ENCODE results near the gene SLC50A1. TPM values are rescaled to one million over a fixed set of nuclear protein-coding genes. Genes with fewer than 3 reads are reported as not detected.

Gene SLC50A1
- polyA plus RNA-seq, 6 donors from 2014 or later: 152 to 273 (median 201) TPM

DNA sequence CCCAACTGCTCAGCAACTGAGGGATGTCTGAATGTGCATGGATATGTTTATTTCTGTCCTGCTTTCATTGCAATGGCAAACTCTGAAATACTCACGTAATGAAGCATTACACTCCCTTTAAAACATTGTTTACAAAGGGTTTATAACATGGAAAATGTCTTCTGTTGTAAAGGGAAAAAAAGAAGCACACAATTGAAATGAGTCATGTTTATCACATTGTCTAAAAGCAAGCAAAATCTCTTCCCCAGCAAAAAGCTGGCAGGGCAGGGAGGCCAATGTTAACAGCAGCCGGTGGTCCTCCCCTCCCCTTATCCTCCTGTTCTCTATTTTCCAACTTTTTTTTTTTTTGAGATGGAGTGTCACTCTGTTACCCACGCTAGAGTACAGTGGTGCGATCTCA lies 11.9 kb upstream of the SLC50A1 start:
- DNase-seq (no peak), ATAC-seq (ENCODE audit: low read depth in 2 of 2) (no peak)
- Mint-ChIP-seq H3K9me3 (no peaks in the 10 kb centered on the region), H3K27me3 (peaks cover 15 to 48% (median 18%) of the 10 kb centered on the region in 3 donors), H3K4me3 (no peak overlapping the region), H3K27ac (no peak overlapping the region), H3K4me1 (peaks cover 18 to 22% (median 20%) of the 10 kb centered on the region in 3 donors), H3K36me3 (no peaks in the 10 kb centered on the region)

GRCh38 chr1:155124503-155125463 lies 10.9 kb upstream of the SLC50A1 start:
- DNase-seq (no peak), ATAC-seq (ENCODE audit: low read depth in 2 of 2) (no peak)
- H3K27ac Mint-ChIP-seq: peak overlapping the region in 1 of 6 donors; percentile 16
- H3K36me3 Mint-ChIP-seq: no peaks in the 10 kb centered on the region
- no peaks in the 10 kb centered on the region for H3K9me3 Mint-ChIP-seq
- H3K4me3 Mint-ChIP-seq: peak overlapping the region in 4 of 8 donors; percentile 20 to 59 (median 34)
- peaks cover 18 to 57% (median 28%) of the 10 kb centered on the region in 3 donors for H3K27me3 Mint-ChIP-seq
- H3K4me1 Mint-ChIP-seq: peaks cover 28 to 32% (median 30%) of the 10 kb centered on the region in 3 donors

DNA sequence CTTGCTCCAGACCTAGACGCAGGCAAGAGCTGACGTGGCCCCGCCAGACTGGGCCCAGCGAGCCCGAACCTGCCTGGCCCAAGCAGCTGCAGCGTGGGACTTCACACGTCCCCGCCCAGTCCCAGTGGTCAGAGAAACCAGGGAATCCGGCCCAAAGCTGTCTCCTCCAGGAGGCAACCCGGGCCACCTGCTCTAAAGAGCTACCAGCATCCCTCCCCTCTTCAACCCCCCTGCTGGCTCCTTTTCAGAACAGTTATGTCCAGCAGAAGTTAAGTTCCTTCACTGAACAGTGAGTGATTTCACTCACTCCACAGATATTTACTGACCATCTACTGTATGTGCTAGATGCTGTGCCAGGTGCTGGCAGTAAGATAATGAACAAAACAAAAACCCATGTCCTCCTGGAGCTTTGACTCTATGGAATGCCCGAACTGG lies 10.1 kb upstream of the SLC50A1 start:
- Mint-ChIP-seq H3K4me1 (peaks cover 29 to 33% (median 30%) of the 10 kb centered on the region in 3 donors), H3K4me3 (peak overlapping the region in 5 of 8 donors; percentile 20 to 62 (median 55)), H3K27me3 (peaks cover 20 to 60% (median 36%) of the 10 kb centered on the region in 3 donors), H3K36me3 (no peaks in the 10 kb centered on the region), H3K9me3 (no peaks in the 10 kb centered on the region), H3K27ac (peak overlapping the region in 1 of 6 donors; percentile 16)
- DNase-seq (no peak), ATAC-seq (ENCODE audit: low read depth in 2 of 2) (no peak)

GRCh38 chr1:155125946-155126555 lies 9.6 kb upstream of the SLC50A1 start:
- peaks cover 20 to 65% (median 41%) of the 10 kb centered on the region in 3 donors for H3K27me3 Mint-ChIP-seq
- no peak for DNase-seq
- H3K9me3 Mint-ChIP-seq: no peaks in the 10 kb centered on the region
- peaks cover 29 to 33% (median 30%) of the 10 kb centered on the region in 3 donors for H3K4me1 Mint-ChIP-seq
- H3K4me3 Mint-ChIP-seq: peak overlapping the region in 5 of 8 donors; percentile 47 to 88 (median 61)
- no peaks in the 10 kb centered on the region for H3K36me3 Mint-ChIP-seq
- ATAC-seq (ENCODE audit: low read depth in 2 of 2): no peak
- peak overlapping the region in 2 of 6 donors; percentile 16 to 80 for H3K27ac Mint-ChIP-seq

- H3K9me3 Mint-ChIP-seq: no peaks in the 10 kb centered on the region
- ATAC-seq (ENCODE audit: low read depth in 2 of 2): peak; percentile 62 to 66
- no peaks in the 10 kb centered on the region for H3K36me3 Mint-ChIP-seq
- H3K27ac Mint-ChIP-seq: peak overlapping the region in 4 of 6 donors; percentile 3 to 81 (median 39)
- peaks cover 29 to 33% (median 30%) of the 10 kb centered on the region in 3 donors for H3K4me1 Mint-ChIP-seq
- peaks cover 24 to 67% (median 44%) of the 10 kb centered on the region in 3 donors for H3K27me3 Mint-ChIP-seq
- H3K4me3 Mint-ChIP-seq: peak overlapping the region; percentile 80 to 94 (median 89)
- DNase-seq: peak; percentile 15
Measured at GRCh38 chr1:155126556-155127104, 9.0 kb upstream of the SLC50A1 start.

GRCh38 chr1:155127105-155127966 lies 8.3 kb upstream of the SLC50A1 start, which contains the start of gene EFNA1:
Gene EFNA1 (plus strand): TSS chr1:155127876. CDS start chr1:155127978, 102 bp downstream.
- peak within 1 kb of the TSS; percentile 80 to 94 (median 90) for H3K4me3 Mint-ChIP-seq

DNA sequence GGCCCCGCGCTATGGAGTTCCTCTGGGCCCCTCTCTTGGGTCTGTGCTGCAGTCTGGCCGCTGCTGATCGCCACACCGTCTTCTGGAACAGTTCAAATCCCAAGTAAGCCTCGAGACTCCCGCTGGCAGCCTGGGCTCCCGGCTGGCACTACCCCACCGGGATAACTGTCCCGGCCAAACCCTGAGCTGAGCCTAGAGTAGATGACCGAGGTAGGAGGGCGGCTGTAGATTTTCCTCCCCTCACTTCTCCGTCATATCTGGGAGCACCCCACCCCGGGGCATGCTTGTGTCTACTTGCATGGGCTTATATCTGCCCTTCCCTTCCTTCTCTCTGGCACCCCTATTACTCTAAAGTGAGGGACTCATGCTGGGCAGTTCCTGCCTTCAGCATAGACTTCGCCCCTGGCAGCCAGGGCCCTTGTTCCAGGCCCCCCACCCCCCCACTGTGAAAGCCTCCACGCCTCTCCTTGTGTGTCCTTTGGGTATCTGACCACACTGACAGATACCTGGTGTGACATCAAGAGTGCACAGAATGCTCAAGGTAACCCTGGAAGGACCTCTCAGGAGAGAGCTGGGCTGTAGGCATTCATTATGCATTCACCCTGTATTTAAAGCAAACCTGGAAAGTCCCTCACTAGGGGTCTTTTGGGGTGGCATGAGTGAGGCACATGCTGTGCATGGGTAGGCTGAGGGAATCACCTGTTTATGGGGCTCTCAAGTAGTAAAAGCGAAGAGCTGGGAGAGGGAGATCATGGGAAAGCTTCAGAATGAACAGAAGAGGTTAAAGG lies 7.5 kb upstream of the SLC50A1 start:
- no peaks in the 10 kb centered on the region for H3K9me3 Mint-ChIP-seq
- ATAC-seq (ENCODE audit: low read depth in 2 of 2): peak; percentile 24 to 46
- no peaks in the 10 kb centered on the region for H3K36me3 Mint-ChIP-seq
- peaks cover 24 to 67% (median 44%) of the 10 kb centered on the region in 3 donors for H3K27me3 Mint-ChIP-seq
- H3K4me3 Mint-ChIP-seq: peak overlapping the region; percentile 75 to 93 (median 89)
- DNase-seq: no peak
- peak overlapping the region in 5 of 6 donors; percentile 38 to 77 (median 48) for H3K27ac Mint-ChIP-seq
- H3K4me1 Mint-ChIP-seq: peaks cover 29 to 33% (median 30%) of the 10 kb centered on the region in 3 donors

More at GRCh38 chr1:155127105-155127966, 8.3 kb upstream of the SLC50A1 start, which contains the start of gene EFNA1:
- Mint-ChIP-seq H3K36me3 (no peaks in the 10 kb centered on the region), H3K27ac (peak within 1 kb of the TSS; percentile 38 to 81 (median 67)), H3K9me3 (no peaks in the 10 kb centered on the region), H3K4me1 (peaks cover 29 to 33% (median 30%) of the 10 kb centered on the region in 3 donors), H3K27me3 (peaks cover 24 to 67% (median 44%) of the 10 kb centered on the region in 3 donors)
- ATAC-seq (ENCODE audit: low read depth in 2 of 2) (peak; percentile 50 to 51), DNase-seq (peak; percentile 46)

- H3K4me1 Mint-ChIP-seq: peaks cover 29 to 33% (median 30%) of the 10 kb centered on the region in 3 donors
- H3K36me3 Mint-ChIP-seq: no peaks in the 10 kb centered on the region
- peaks cover 24 to 65% (median 44%) of the 10 kb centered on the region in 3 donors for H3K27me3 Mint-ChIP-seq
- ATAC-seq (ENCODE audit: low read depth in 2 of 2): peak in 1 of 2 donors; percentile 17
- DNase-seq: no peak
- peak overlapping the region in 2 of 6 donors; percentile 42 to 77 for H3K27ac Mint-ChIP-seq
- peak overlapping the region; percentile 62 to 93 (median 89) for H3K4me3 Mint-ChIP-seq
- H3K9me3 Mint-ChIP-seq: no peaks in the 10 kb centered on the region
Measured at GRCh38 chr1:155128755-155129473, 6.7 kb upstream of the SLC50A1 start.

DNA sequence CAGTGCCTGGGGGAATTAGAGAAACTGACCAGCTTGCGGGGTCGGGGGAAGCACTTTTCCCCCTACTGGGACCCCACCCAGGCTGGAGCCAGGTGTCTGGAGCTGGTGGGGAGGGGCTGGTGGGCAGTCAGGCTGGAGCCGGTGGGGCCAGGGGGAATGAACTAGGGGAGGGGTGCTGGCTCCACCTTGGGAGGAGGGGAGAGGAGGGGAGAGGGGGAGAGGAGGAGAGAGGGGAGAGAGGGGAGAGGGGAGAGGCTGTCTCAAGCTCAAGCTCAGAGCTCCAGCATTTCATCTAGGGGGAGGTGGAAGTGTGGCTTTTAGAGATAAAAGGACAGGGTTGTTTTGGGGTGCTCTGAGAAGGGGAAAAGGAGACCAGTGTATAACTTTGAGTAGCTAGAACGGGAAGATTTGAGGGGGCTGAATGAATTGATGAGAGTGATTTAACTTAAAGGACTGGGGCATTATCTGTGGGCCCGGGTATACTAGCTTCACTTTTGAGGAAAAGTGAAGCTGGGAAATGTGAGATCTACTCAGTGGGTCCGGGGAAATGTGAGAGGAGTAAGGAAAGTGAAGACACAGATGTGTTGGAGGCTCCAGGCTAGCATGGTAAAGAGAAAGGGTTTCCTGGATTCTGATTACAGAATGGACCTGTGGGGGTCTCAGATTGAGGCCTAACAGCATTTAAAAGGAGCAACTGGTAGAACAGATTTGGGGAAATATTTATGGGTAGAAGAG lies 5.2 kb upstream of the SLC50A1 start:
- H3K27me3 Mint-ChIP-seq: peaks cover 24 to 52% (median 44%) of the 10 kb centered on the region in 3 donors
- ATAC-seq (ENCODE audit: low read depth in 2 of 2): no peak
- no peak for DNase-seq
- no peak overlapping the region for H3K27ac Mint-ChIP-seq
- no peaks in the 10 kb centered on the region for H3K9me3 Mint-ChIP-seq
- peaks cover 39 to 41% (median 40%) of the 10 kb centered on the region in 3 donors for H3K4me1 Mint-ChIP-seq
- peaks cover 0 to under 1% of the 10 kb centered on the region in 2 donors for H3K36me3 Mint-ChIP-seq
- peak overlapping the region in 2 of 8 donors; percentile 2 to 33 for H3K4me3 Mint-ChIP-seq

- Mint-ChIP-seq H3K36me3 (peaks cover 0 to 7% of the 10 kb centered on the region in 2 donors), H3K27me3 (peaks cover 24 to 46% (median 44%) of the 10 kb centered on the region in 3 donors)
Measured at GRCh38 chr1:155131285-155131684, 4.4 kb upstream of the SLC50A1 start.

More at GRCh38 chr1:155131285-155131684, 4.4 kb upstream of the SLC50A1 start:
- ATAC-seq (ENCODE audit: low read depth in 2 of 2) (no peak), DNase-seq (no peak)
- Mint-ChIP-seq H3K4me3 (peak overlapping the region in 3 of 8 donors; percentile 2 to 37 (median 33)), H3K4me1 (peaks cover 47 to 49% (median 47%) of the 10 kb centered on the region in 3 donors), H3K27ac (no peak overlapping the region), H3K9me3 (no peaks in the 10 kb centered on the region)
